NB4 (cell line): Measurements from ENCODE around the gene GRIN2D.

Source experiments
- DNase-seq: peaks from one replicate; pipeline ENCODE4 v3.0.0; 2010; ENCODE audit warnings: low read depth
- H3K4me3 ChIP-seq: one replicate; pipeline ENCODE4 v1.5.1; 2011; ENCODE audit warnings: mild to moderate bottlenecking, low read depth, low read length, moderate library complexity
- MAX ChIP-seq: IDR thresholded peaks from 2 replicates; pipeline ENCODE4 v1.6.1; 2011; ENCODE audit warnings: low read depth, low read length
- MYC ChIP-seq: IDR thresholded peaks from 2 replicates; pipeline ENCODE4 v1.6.1; 2011; ENCODE audit warnings: low read depth, low read length
- POLR2A ChIP-seq: IDR thresholded peaks from 2 replicates; pipeline ENCODE4 v1.6.1; 2011; ENCODE audit warnings: mild to moderate bottlenecking; ENCODE audit not compliant: insufficient read length; ENCODE audit errors: extremely low read depth
- TF ChIP-seq, protein P1 (sequence below): IDR thresholded peaks from one replicate; pipeline ENCODE4 v1.5.1; 2012; ENCODE audit warnings: low read depth, low read length

The GRIN2D gene

DNA sequence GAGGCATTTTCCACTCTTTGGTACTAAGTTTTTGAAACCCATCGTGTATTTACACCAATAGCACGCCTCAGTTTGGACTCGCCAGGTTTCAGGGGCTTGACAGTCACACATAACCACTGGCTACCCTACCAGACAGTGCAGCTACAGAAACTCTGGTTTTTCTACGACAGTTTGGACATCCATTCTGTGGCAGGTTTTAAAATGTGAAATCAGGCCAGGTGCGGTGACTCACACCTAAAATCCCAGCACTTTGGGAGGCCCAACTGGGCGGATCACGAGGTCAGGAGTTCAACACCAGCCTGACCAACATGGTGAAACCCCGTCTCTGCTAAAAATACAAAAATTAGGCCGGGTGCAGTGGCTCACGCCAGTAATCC, 15.3 kb upstream of the GRIN2D start:
- no peak for TF ChIP-seq MYC
- TF ChIP-seq, protein P1, sequence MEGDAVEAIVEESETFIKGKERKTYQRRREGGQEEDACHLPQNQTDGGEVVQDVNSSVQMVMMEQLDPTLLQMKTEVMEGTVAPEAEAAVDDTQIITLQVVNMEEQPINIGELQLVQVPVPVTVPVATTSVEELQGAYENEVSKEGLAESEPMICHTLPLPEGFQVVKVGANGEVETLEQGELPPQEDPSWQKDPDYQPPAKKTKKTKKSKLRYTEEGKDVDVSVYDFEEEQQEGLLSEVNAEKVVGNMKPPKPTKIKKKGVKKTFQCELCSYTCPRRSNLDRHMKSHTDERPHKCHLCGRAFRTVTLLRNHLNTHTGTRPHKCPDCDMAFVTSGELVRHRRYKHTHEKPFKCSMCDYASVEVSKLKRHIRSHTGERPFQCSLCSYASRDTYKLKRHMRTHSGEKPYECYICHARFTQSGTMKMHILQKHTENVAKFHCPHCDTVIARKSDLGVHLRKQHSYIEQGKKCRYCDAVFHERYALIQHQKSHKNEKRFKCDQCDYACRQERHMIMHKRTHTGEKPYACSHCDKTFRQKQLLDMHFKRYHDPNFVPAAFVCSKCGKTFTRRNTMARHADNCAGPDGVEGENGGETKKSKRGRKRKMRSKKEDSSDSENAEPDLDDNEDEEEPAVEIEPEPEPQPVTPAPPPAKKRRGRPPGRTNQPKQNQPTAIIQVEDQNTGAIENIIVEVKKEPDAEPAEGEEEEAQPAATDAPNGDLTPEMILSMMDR, result no peak
- TF ChIP-seq MAX, result no peak
- TF ChIP-seq POLR2A, result no peak
- no peak overlapping the region for H3K4me3 ChIP-seq
- peak; percentile 51 for DNase-seq

DNA sequence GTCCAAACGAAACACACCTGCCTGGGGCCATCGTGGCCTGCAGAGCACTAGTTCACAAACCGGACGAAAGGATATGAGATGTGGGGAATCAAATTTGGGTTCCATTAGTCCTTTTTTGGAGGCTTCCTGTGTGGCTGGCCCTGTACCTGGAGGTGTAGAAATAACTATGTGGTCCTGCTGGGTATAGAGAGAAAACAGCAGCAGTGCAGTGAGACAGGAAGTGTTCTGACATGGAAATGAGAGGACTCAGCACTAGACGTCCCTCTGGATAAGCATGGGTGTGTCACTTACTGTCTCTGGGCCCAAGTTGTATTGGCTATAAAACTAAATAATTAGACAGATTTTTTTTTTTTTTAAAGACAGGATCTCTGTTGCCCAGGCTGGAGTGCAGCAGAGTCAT, 14.4 kb upstream of the GRIN2D start:
- H3K4me3 ChIP-seq, result no peak overlapping the region
- no peak for TF ChIP-seq MAX
- no peak for TF ChIP-seq POLR2A
- TF ChIP-seq, protein P1, result no peak
- no peak for TF ChIP-seq MYC
- DNase-seq, result peak; percentile 55

- TF ChIP-seq POLR2A, result no peak
- TF ChIP-seq, protein P1, result peak; percentile 23
- DNase-seq, result no peak
- H3K4me3 ChIP-seq, result no peak overlapping the region
Measured at GRCh38 chr19:48381178-48381950, 12.1 kb upstream of the GRIN2D start.

GRCh38 chr19:48382286-48382685, 11.2 kb upstream of the GRIN2D start:
- DNase-seq, result no peak
- TF ChIP-seq MYC (no peak), MAX (no peak), POLR2A (no peak)
- TF ChIP-seq, protein P1, result no peak
- H3K4me3 ChIP-seq, result no peak overlapping the region

DNA sequence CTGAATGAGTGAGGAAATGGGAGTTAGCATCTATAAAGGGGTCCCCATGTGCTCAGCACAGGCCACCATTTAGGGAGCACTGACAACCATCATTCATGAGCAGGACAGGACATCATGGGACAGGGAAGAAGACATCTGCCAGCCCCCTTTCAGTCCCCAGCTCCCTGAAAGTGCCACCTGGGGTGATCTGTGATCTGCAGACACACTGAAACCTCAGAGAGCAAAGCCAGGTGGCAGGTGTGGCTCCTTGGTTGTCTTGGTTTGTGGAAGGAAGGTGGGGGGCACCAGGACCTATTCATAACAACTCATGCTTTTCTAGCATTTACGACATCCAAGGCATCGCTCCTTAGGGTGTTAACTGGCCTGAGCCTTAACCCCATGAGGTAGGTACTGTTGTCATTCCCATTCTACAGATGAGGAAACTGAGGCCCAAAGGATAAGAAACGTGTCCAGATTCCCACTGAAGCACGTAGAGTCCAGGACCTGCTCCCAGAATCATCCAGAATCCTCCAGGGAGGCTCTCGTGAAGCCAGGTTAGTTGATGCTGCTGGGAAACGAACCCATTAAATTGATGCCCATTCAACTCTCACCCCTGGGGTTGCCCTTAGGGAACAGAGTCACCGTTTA, 7.9 kb upstream of the GRIN2D start:
- TF ChIP-seq, protein P1, result no peak
- no peak for DNase-seq
- H3K4me3 ChIP-seq, result no peak overlapping the region

- TF ChIP-seq, protein P1, result no peak
- no peak for TF ChIP-seq MYC
- TF ChIP-seq POLR2A, result no peak
- no peak for TF ChIP-seq MAX
- DNase-seq, result no peak
- no peak overlapping the region for H3K4me3 ChIP-seq
Measured at GRCh38 chr19:48386981-48387380, 6.5 kb upstream of the GRIN2D start.
